HUES6 (cell line): ENCODE measurements around the gene LAMA2.
A peak's percentile ranks its signal among the peaks of the same experiment; 100 is the strongest.

Experiments
- H3K27ac ChIP-seq: 2 replicates; pipeline ENCODE4 v1.7.0; 2013; ENCODE audit warnings: low read depth, mild to moderate bottlenecking, low read length, inconsistent platforms
- H3K27me3 ChIP-seq: 2 replicates; pipeline ENCODE4 v1.6.1; 2013; ENCODE audit warnings: low read length; ENCODE audit not compliant: control insufficient read depth, insufficient read depth
- H3K36me3 ChIP-seq: 2 replicates; pipeline ENCODE4 v1.6.1; 2013; ENCODE audit warnings: low read length; ENCODE audit not compliant: control insufficient read depth, insufficient read depth
- H3K4me1 ChIP-seq: 2 replicates; pipeline ENCODE4 v1.6.1; 2013; ENCODE audit warnings: low read length; ENCODE audit not compliant: control insufficient read depth, insufficient read depth
- H3K4me3 ChIP-seq: 2 replicates; pipeline ENCODE4 v1.5.1; 2013; ENCODE audit warnings: low read depth, low read length
- H3K9ac ChIP-seq: one replicate; pipeline ENCODE4 v1.6.1; 2013; ENCODE audit warnings: mild to moderate bottlenecking, low read length
- H3K9me3 ChIP-seq: 2 replicates; pipeline ENCODE4 v1.6.1; 2013; ENCODE audit warnings: low read depth, low read length; ENCODE audit not compliant: control insufficient read depth, insufficient read depth

Gene LAMA2

GRCh38 chr6:129475477-129476247 is 592.7 kb downstream of the LAMA2 start:
- H3K4me3 ChIP-seq: no peak overlapping the region
- no peak overlapping the region for H3K9ac ChIP-seq
- H3K9me3 ChIP-seq: no peaks in the 10 kb centered on the region
- H3K27me3 ChIP-seq: no peaks in the 10 kb centered on the region
- H3K27ac ChIP-seq: no peak overlapping the region
- H3K36me3 ChIP-seq: no peaks in the 10 kb centered on the region
- H3K4me1 ChIP-seq: peaks cover 3% of the 10 kb centered on the region

- H3K4me3 ChIP-seq: no peak overlapping the region
- no peaks in the 10 kb centered on the region for H3K36me3 ChIP-seq
- no peak overlapping the region for H3K9ac ChIP-seq
- H3K4me1 ChIP-seq: peaks cover 3% of the 10 kb centered on the region
- H3K27me3 ChIP-seq: no peaks in the 10 kb centered on the region
- no peaks in the 10 kb centered on the region for H3K9me3 ChIP-seq
- H3K27ac ChIP-seq: no peak overlapping the region
Measured at GRCh38 chr6:129476248-129476564, 593.3 kb downstream of the LAMA2 start.

- H3K4me1 ChIP-seq: peaks cover 3% of the 10 kb centered on the region
- no peak overlapping the region for H3K9ac ChIP-seq
- H3K27me3 ChIP-seq: no peaks in the 10 kb centered on the region
- H3K4me3 ChIP-seq: no peak overlapping the region
- H3K27ac ChIP-seq: no peak overlapping the region
- H3K36me3 ChIP-seq: no peaks in the 10 kb centered on the region
- H3K9me3 ChIP-seq: no peaks in the 10 kb centered on the region
Measured at GRCh38 chr6:129476810-129477209, 593.9 kb downstream of the LAMA2 start.

- Histone ChIP-seq H3K4me1 (peaks cover 3% of the 10 kb centered on the region), H3K36me3 (no peaks in the 10 kb centered on the region), H3K9ac (no peak overlapping the region), H3K4me3 (no peak overlapping the region), H3K27ac (no peak overlapping the region), H3K27me3 (no peaks in the 10 kb centered on the region), H3K9me3 (no peaks in the 10 kb centered on the region)
Measured at GRCh38 chr6:129478379-129478778, 595.4 kb downstream of the LAMA2 start.

GRCh38 chr6:129481706-129482105 is 598.8 kb downstream of the LAMA2 start:
- no peak overlapping the region for H3K4me3 ChIP-seq
- no peak overlapping the region for H3K9ac ChIP-seq
- H3K27ac ChIP-seq: no peak overlapping the region
- no peaks in the 10 kb centered on the region for H3K27me3 ChIP-seq
- H3K4me1 ChIP-seq: no peaks in the 10 kb centered on the region
- H3K9me3 ChIP-seq: no peaks in the 10 kb centered on the region
- H3K36me3 ChIP-seq: no peaks in the 10 kb centered on the region

DNA sequence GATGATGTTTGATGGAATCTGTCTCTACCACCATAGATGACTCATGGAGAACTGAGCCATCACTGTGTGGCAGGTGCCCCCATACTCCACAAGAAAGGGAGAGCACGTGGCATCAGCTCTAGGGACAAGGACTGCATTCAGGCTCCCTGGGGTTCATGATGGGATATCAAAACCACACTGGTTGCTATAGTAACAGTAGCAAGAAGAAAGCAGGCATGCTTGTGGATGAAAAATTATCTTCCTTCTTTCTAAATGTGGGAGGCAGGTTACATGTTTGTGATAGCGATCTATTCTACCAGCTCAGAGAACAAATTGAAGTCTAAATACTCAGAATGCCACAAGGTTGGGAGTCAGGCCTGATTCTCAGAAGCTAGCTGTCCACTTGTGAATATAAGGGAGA is 602.8 kb downstream of the LAMA2 start:
- no peak overlapping the region for H3K4me3 ChIP-seq
- H3K27me3 ChIP-seq: no peaks in the 10 kb centered on the region
- H3K9me3 ChIP-seq: no peaks in the 10 kb centered on the region
- H3K36me3 ChIP-seq: no peaks in the 10 kb centered on the region
- H3K27ac ChIP-seq: no peak overlapping the region
- no peak overlapping the region for H3K9ac ChIP-seq
- H3K4me1 ChIP-seq: peaks cover 13% of the 10 kb centered on the region

GRCh38 chr6:129486327-129486726 is 603.4 kb downstream of the LAMA2 start:
- Histone ChIP-seq H3K36me3 (no peaks in the 10 kb centered on the region), H3K27ac (no peak overlapping the region), H3K9ac (no peak overlapping the region), H3K4me1 (peaks cover 19% of the 10 kb centered on the region), H3K27me3 (no peaks in the 10 kb centered on the region), H3K4me3 (no peak overlapping the region), H3K9me3 (no peaks in the 10 kb centered on the region)

DNA sequence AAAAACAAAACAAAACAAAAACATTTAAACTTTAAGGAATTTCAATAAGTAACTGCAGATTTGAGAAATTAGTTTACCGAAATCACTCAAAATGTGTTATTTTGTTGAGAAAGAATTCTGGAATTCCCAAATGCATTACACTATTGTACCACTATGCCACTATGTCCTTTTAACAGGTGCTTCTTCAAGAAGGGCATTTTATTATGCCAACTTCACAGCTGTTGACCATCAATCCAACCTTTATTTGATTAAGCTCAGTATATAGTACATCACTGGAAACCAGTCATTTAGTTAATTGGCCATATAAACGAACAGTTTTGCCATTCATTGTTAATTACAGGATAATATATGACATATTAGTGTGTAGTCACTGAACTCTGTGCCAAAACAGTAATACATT is 605.4 kb downstream of the LAMA2 start:
- no peaks in the 10 kb centered on the region for H3K27me3 ChIP-seq

DNA sequence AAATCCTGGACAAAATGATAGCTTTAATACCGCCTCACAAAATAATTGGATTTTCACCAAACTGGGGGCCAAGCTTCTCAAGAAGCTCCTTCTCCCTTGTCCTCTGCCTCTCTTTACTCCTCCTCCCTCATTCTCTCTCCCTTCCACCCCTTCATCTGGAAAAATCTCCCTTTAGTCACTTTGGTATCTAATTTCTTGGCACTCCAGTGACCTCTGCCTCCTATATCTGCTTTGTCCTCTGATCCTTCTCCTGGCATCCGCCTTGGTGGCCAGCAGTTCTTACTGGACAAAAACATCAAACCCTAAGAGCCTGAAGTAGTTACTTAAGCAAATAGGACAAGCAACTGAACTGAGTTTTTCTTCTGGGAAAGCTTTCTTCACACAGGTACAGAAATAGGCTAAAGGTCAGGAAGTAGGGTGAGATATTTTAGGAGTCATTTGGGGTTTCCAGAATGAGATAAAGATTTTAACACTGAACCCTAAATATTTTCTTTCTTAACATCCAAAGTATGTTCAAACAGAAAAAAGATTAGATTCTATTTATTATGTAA is 606.4 kb downstream of the LAMA2 start:
- H3K27me3 ChIP-seq: no peaks in the 10 kb centered on the region
- H3K27ac ChIP-seq: no peak overlapping the region
- no peak overlapping the region for H3K4me3 ChIP-seq
- no peaks in the 10 kb centered on the region for H3K36me3 ChIP-seq
- H3K9ac ChIP-seq: no peak overlapping the region
- H3K9me3 ChIP-seq: no peaks in the 10 kb centered on the region
- H3K4me1 ChIP-seq: peaks cover 24% of the 10 kb centered on the region

More for the DNA sequence above, 605.4 kb downstream of the LAMA2 start:
- no peak overlapping the region for H3K4me3 ChIP-seq
- no peak overlapping the region for H3K9ac ChIP-seq
- peaks cover 24% of the 10 kb centered on the region for H3K4me1 ChIP-seq
- no peak overlapping the region for H3K27ac ChIP-seq
- H3K36me3 ChIP-seq: no peaks in the 10 kb centered on the region
- H3K9me3 ChIP-seq: no peaks in the 10 kb centered on the region

GRCh38 chr6:129490521-129491255 is 607.8 kb downstream of the LAMA2 start:
- H3K27me3 ChIP-seq: no peaks in the 10 kb centered on the region
- no peak overlapping the region; the same call in 1 of the 2 replicates for H3K4me3 ChIP-seq
- no peaks in the 10 kb centered on the region for H3K36me3 ChIP-seq
- H3K9me3 ChIP-seq: no peaks in the 10 kb centered on the region
- H3K9ac ChIP-seq: peak overlapping the region; percentile 62
- H3K27ac ChIP-seq: peak overlapping the region; percentile 76; the same call in 1 of the 2 replicates
- H3K4me1 ChIP-seq: peaks cover 24% of the 10 kb centered on the region

DNA sequence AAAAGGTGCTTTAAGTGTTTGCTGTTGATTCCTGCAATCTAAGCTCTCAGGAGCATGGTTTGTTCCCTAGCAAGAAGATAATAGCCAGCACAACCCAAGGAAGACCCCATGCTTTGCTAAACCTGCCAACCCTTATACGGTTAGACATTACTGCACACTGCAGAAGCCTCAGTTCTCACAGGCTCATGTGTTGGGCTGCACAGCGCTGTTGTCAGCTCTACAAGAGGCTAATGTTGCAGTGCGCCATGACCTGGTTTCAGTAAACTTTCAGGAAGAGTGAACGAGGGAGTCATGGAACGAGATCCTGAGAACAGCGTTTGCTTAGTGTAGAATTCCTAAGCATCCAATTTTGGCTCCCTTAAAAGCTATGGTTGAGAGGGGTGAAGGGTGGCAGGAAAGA is 608.5 kb downstream of the LAMA2 start:
- Histone ChIP-seq H3K9me3 (no peaks in the 10 kb centered on the region), H3K9ac (peak overlapping the region; percentile 62), H3K4me1 (peaks cover 24% of the 10 kb centered on the region), H3K4me3 (no peak overlapping the region), H3K27ac (peak overlapping the region; percentile 76; the same call in 1 of the 2 replicates), H3K36me3 (no peaks in the 10 kb centered on the region), H3K27me3 (no peaks in the 10 kb centered on the region)
